GM19035 (cell line): ENCODE measurements around the gene CPLX1.
"Not testable (repeated sequence)": the region's sequence is repeated elsewhere in the genome, so short reads cannot be mapped to it uniquely, and the experiment has no call there.

Source experiments
- ATAC-seq: cut with Tn5 transposase; IDR thresholded peaks from one replicate; pipeline ENCODE4 v1.9.1; 2021; ENCODE audit not compliant: unreplicated experiment

CPLX1 gene

GRCh38 chr4:821181-821591 lies 4.7 kb downstream of the CPLX1 start:
- ATAC-seq: no peak

- no peak for ATAC-seq
Observed at GRCh38 chr4:820230-821172, 5.4 kb downstream of the CPLX1 start.

GRCh38 chr4:819401-820229 lies 6.3 kb downstream of the CPLX1 start:
- ATAC-seq: no peak

- ATAC-seq: no peak
Observed at GRCh38 chr4:818106-818921, 7.6 kb downstream of the CPLX1 start.

GRCh38 chr4:815464-816146 lies 10.3 kb downstream of the CPLX1 start:
- no peak for ATAC-seq

GRCh38 chr4:814312-814850 lies 11.5 kb downstream of the CPLX1 start:
- no peak for ATAC-seq

GRCh38 chr4:813900-814299 lies 12.0 kb downstream of the CPLX1 start:
- ATAC-seq: no peak

GRCh38 chr4:808860-809570 lies 16.9 kb downstream of the CPLX1 start:
- no peak for ATAC-seq

- no peak for ATAC-seq
Observed at GRCh38 chr4:807792-808191, 18.1 kb downstream of the CPLX1 start.

- ATAC-seq: not testable (repeated sequence)
Observed at GRCh38 chr4:806979-807378, 18.9 kb downstream of the CPLX1 start.

GRCh38 chr4:804804-805203 lies 21.1 kb downstream of the CPLX1 start:
- no peak for ATAC-seq

GRCh38 chr4:803884-804283 lies 22.0 kb downstream of the CPLX1 start:
- ATAC-seq: no peak

- no peak for ATAC-seq
Observed at GRCh38 chr4:801436-802124, 24.3 kb downstream of the CPLX1 start.

- no peak for ATAC-seq
Observed at GRCh38 chr4:797066-797465, 28.9 kb downstream of the CPLX1 start.

GRCh38 chr4:796206-796605 lies 29.7 kb downstream of the CPLX1 start:
- no peak for ATAC-seq

- ATAC-seq: no peak
Observed at GRCh38 chr4:795726-796119, 30.2 kb downstream of the CPLX1 start.

GRCh38 chr4:794900-795725 lies 30.8 kb downstream of the CPLX1 start:
- ATAC-seq: no peak

GRCh38 chr4:793941-794621 lies 31.8 kb downstream of the CPLX1 start:
- ATAC-seq: no peak
